Activated gamma-delta T cell treated with Interleukin-2 at 50 U/mL for 16 hours (primary cell): ENCODE data around the gene RPL11.
A peak's percentile ranks its signal among the peaks of the same experiment; 100 is the strongest.

ENCODE experiments used
- DNase-seq: peaks from one replicate; pipeline ENCODE4 v3.0.0-alpha.2; 2020

RPL11 gene

GRCh38 chr1:23736437-23737134 is 45.0 kb downstream of the RPL11 start:
- DNase-seq: no peak

- no peak for DNase-seq
Observed at GRCh38 chr1:23741609-23742008, 50.0 kb downstream of the RPL11 start.

GRCh38 chr1:23742670-23743286 is 51.2 kb downstream of the RPL11 start:
- DNase-seq: peak; percentile 15

GRCh38 chr1:23743287-23744152 is 51.9 kb downstream of the RPL11 start, which contains the start of gene ELOA:
Gene ELOA (plus strand): TSS chr1:23743471. CDS start chr1:23743504, 33 bp downstream.
- DNase-seq: peak; percentile 71

GRCh38 chr1:23745515-23745914 is 53.9 kb downstream of the RPL11 start:
- DNase-seq: no peak
